Chondrocyte (in vitro differentiated cells): ENCODE data around the gene GIMAP5. TPM values are rescaled to one million over a fixed set of nuclear protein-coding genes. Genes with fewer than 3 reads are reported as not detected.

ENCODE experiments used
- DNase-seq: peaks from one replicate; pipeline ENCODE4 v3.0.0; 2021; ENCODE audit warnings: mixed read lengths, low spot score
- H3K27ac Mint-ChIP-seq: one replicate; pipeline ENCODE4 v1.8.0; 2021; ENCODE audit warnings: mild to moderate bottlenecking, moderate library complexity, mixed read lengths; ENCODE audit not compliant: unreplicated experiment
- H3K27me3 Mint-ChIP-seq: 2 replicates; pipeline ENCODE4 v1.8.0; 2021; ENCODE audit warnings: low read depth, mixed read lengths
- H3K36me3 Mint-ChIP-seq: 2 replicates; pipeline ENCODE4 v1.8.0; 2021; ENCODE audit warnings: low read depth, mixed read lengths
- H3K4me1 Mint-ChIP-seq: 2 replicates; pipeline ENCODE4 v1.8.0; 2021; ENCODE audit warnings: low read depth, mild to moderate bottlenecking, mixed read lengths
- H3K4me3 Mint-ChIP-seq: one replicate; pipeline ENCODE4 v1.8.0; 2021; ENCODE audit warnings: mild to moderate bottlenecking, moderate library complexity, mixed read lengths; ENCODE audit not compliant: unreplicated experiment
- H3K9me3 Mint-ChIP-seq: 2 replicates; pipeline ENCODE4 v1.8.0; 2021; ENCODE audit warnings: low read depth, mixed read lengths
- CTCF ChIP-seq: fragments of 200-600 bp; sonication (generic); IDR thresholded peaks from 2 replicates; pipeline ENCODE4 v1.5.0; 2021; ENCODE audit warnings: antibody characterized with exemption, mild to moderate bottlenecking, moderate library complexity
- long read RNA-seq: library from polyadenylated mRNA; stranded (forward); transcript quantifications from one replicate; pipeline ENCODE4 v2.0.0, GENCODE V29; 2021
- total RNA-seq: library from RNA; stranded (reverse); gene quantifications from 3 replicates; pipeline ENCODE4 v1.2.1, GENCODE V29; 2021

Gene GIMAP5
- not detected in 3 replicates for total RNA-seq
- long read RNA-seq: 0 reads

DNA sequence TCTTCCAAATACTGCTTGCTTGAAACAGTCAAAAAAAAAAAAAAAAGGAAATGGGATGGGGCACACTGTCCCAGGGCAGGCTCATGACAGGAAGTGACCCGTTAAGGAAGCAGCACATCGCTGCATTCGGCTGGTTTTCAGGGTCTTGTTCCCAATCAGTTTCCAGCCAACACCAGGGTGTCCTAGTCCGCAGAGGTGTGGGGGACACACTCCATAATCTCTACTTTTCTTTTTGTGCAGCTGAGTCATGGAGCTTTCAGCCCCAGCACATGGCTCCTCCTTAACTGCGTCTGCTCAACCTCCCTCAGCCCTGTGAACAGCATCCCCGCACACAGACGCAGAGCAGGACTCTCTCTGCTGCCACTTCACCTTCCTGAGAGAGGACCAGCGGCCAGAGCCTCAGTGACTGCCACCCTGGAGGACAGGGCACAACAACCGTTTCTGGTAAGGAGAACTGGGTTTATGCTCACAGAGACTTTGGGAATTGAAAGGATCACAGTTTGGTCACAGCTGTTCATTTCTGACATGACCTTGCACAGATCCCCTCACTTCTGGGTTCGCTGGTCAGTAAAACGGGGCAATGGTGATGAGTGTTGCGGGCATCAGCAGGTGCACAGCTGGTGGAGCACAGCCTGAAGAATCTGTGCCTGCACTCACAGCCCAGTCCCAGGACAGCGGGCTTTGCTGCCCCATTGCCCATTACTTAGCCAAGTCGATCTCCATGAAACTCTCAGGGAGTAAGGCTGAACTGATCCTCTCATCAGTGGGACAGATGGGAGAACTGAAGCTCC lies at the start of gene GIMAP5:
Gene GIMAP5 (plus strand): TSS at position 154 of the 791 bp plus-strand sequence. CDS start 3,467 bp downstream, outside the sequence.
- H3K4me1 Mint-ChIP-seq: no peaks in the 10 kb centered on the region
- H3K9me3 Mint-ChIP-seq: peaks cover 3% of the 10 kb centered on the region
- peaks cover 14% of the 10 kb centered on the region for H3K27me3 Mint-ChIP-seq
- no peak within 1 kb of the TSS for H3K27ac Mint-ChIP-seq
- no peak for DNase-seq
- H3K4me3 Mint-ChIP-seq: no peak within 1 kb of the TSS
- TF ChIP-seq CTCF: no peak
- H3K36me3 Mint-ChIP-seq: no peaks in the 10 kb centered on the region

DNA sequence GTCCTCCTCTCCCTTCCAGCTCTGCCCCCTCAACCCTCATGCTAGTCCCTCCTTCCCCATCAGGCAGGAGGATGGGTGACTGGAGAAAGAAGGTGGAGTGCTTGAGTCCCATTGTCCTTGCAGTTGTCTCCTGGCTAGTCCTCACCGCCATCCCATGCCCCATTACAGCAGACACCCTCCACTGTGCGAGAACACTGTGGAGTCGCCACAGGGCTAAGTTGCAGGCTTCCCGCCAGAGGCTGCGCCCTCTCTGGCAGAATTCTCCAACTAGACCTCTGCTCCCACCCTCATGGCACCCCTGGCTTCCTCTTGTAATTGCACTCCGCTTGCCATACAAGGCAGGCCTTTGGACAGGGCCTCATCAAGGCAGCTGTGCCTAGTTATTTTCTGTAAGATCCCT lies 48.6 kb upstream of the GIMAP5 start:
- Mint-ChIP-seq H3K4me3 (no peak overlapping the region), H3K27me3 (peaks cover 2% of the 10 kb centered on the region), H3K27ac (no peak overlapping the region), H3K4me1 (no peaks in the 10 kb centered on the region), H3K9me3 (peaks cover 11% of the 10 kb centered on the region), H3K36me3 (no peaks in the 10 kb centered on the region)
- no peak for DNase-seq
- no peak for TF ChIP-seq CTCF

DNA sequence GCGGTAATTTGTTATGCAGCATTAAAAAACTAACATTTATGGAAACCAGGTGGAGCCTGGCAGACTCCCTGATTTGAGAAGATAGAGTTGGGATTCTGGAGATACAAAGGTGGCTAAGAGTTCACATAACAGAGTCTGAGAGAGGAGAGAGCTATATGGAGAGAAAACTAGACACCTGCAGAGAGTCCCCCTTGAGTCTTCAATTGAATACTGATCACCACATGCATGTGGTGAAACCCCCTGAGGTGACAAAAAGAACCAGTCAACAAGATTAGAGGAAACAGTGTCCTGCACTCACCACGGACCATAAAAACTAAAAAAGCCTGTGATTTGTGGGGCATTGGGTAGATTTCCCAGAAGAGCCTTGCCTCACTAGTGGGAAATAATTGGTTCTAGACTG lies 41.6 kb upstream of the GIMAP5 start:
- no peaks in the 10 kb centered on the region for H3K4me1 Mint-ChIP-seq
- no peak for DNase-seq
- H3K27me3 Mint-ChIP-seq: no peaks in the 10 kb centered on the region
- no peak for TF ChIP-seq CTCF
- no peak overlapping the region for H3K4me3 Mint-ChIP-seq
- H3K36me3 Mint-ChIP-seq: no peaks in the 10 kb centered on the region
- H3K9me3 Mint-ChIP-seq: peaks cover 32% of the 10 kb centered on the region
- H3K27ac Mint-ChIP-seq: no peak overlapping the region

GRCh38 chr7:150703209-150703608 lies 34.0 kb upstream of the GIMAP5 start:
- Mint-ChIP-seq H3K36me3 (no peaks in the 10 kb centered on the region), H3K4me1 (no peaks in the 10 kb centered on the region), H3K27me3 (no peaks in the 10 kb centered on the region), H3K9me3 (peaks cover 60% of the 10 kb centered on the region), H3K27ac (no peak overlapping the region), H3K4me3 (no peak overlapping the region)
- no peak for TF ChIP-seq CTCF
- no peak for DNase-seq

GRCh38 chr7:150715293-150715692 lies 21.9 kb upstream of the GIMAP5 start:
- H3K36me3 Mint-ChIP-seq: no peaks in the 10 kb centered on the region
- no peak for TF ChIP-seq CTCF
- no peaks in the 10 kb centered on the region for H3K27me3 Mint-ChIP-seq
- no peak for DNase-seq
- H3K4me1 Mint-ChIP-seq: no peaks in the 10 kb centered on the region
- H3K27ac Mint-ChIP-seq: no peak overlapping the region
- H3K9me3 Mint-ChIP-seq: peaks cover 11% of the 10 kb centered on the region
- no peak overlapping the region for H3K4me3 Mint-ChIP-seq
